ENCODE data around the gene PTPRD. TPM values are rescaled to one million over a fixed set of nuclear protein-coding genes. Genes with fewer than 3 reads are reported as not detected.

PTPRD gene
- total RNA-seq, 4 donors from 2014 or later = 19.6 to 78.9 (median 45.6) TPM

DNA sequence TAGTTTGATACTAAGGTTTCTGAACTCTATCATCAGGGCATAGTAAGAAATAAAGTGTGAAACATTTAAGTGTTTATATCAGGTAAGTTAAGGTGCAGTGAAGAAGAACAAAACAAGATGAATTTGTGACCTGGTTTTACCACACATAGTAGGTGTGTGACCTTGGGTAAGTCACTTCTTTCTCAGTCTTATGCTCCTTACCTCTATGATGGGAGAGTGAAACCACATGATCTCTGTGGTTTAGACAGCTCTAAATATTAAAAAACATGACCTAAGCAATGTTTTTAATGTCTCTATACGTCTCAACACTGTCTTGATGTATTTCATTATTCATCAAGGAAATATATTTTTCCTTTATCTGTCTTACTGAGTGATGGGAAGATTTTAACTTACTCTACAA is 2183.6 kb downstream of the PTPRD start:
- Histone ChIP-seq H3K4me1 (no peaks in the 10 kb centered on the region), H3K27ac (no peak overlapping the region), H3K27me3 (no peaks in the 10 kb centered on the region), H3K36me3 (no peaks in the 10 kb centered on the region), H3K9me3 (no peaks in the 10 kb centered on the region), H3K4me3 (replicated peaks in 1 of 3) (no peak overlapping the region)
- WGBS, 2 donors = 91 to 93% methylated on average over 1 of the region's 1 CpG
- no peak for DNase-seq
- intact Hi-C loops (cut with DNase I) = no loop called here
- TF ChIP-seq, protein P1, sequence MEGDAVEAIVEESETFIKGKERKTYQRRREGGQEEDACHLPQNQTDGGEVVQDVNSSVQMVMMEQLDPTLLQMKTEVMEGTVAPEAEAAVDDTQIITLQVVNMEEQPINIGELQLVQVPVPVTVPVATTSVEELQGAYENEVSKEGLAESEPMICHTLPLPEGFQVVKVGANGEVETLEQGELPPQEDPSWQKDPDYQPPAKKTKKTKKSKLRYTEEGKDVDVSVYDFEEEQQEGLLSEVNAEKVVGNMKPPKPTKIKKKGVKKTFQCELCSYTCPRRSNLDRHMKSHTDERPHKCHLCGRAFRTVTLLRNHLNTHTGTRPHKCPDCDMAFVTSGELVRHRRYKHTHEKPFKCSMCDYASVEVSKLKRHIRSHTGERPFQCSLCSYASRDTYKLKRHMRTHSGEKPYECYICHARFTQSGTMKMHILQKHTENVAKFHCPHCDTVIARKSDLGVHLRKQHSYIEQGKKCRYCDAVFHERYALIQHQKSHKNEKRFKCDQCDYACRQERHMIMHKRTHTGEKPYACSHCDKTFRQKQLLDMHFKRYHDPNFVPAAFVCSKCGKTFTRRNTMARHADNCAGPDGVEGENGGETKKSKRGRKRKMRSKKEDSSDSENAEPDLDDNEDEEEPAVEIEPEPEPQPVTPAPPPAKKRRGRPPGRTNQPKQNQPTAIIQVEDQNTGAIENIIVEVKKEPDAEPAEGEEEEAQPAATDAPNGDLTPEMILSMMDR (IDR thresholded peaks at IDR 0.05) = no peak

DNA sequence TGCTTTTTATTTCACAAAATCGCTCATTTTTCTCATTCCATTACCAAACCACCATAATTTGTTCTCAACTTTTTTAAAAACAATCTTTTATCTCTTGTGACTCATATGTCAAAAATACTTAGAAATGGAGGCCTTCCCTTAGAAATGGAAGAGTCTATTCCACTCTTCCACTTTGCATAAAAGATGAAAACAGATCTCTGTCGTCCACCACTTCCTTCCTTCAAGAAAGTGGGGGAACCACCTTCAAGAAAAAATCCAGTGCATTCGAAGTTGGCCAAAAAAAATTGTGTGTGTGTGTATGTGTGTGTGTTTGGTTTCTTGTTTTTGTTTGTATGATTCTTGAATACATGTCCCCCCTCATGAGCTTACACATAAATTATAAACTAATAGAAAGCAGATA is 2184.4 kb downstream of the PTPRD start:
- no peak for DNase-seq
- no peak for TF ChIP-seq POLR2A (IDR thresholded peaks at IDR 0.05)
- TF ChIP-seq, protein P1 (IDR thresholded peaks at IDR 0.05) = no peak
- intact Hi-C loops (cut with DNase I) = no loop called here
- Histone ChIP-seq H3K36me3 (no peaks in the 10 kb centered on the region), H3K9me3 (no peaks in the 10 kb centered on the region), H3K4me3 (replicated peaks in 1 of 3) (no peak overlapping the region), H3K27me3 (no peaks in the 10 kb centered on the region), H3K4me1 (no peaks in the 10 kb centered on the region), H3K27ac (no peak overlapping the region)
- 79 to 81% methylated on average over 3 of the region's 3 CpGs for WGBS, 2 donors

DNA sequence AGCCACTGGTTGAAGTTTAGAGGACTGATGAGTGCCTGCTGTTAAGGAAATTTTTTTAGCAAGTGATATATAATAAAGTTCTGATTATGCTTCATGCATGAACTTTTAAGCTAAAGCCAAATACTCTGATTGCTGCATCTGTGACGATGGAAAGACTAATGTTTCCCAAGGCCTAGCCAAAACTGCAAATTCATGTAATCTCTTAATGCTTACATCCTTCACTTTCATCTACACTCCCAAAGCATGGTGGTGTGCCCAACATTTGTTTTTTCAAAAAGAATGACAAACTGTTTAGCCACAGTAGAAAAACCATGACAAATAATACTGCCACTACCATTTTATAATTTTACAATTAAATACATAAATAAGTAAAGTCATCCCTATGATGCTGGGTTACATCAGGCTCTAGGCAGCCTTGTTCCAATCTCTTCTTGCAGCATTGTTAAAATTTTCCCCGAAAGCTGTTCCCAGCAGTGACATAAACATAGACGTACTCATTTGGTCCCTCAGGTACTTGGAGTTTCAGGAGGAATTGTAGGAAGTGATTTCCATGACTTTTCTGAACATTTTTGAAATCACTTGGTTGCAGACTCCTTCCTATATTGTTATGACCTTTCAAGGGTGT is 2187.9 kb downstream of the PTPRD start:
- DNase-seq = no peak
- intact Hi-C loops (cut with DNase I) = no loop called here
- Histone ChIP-seq H3K27ac (no peak overlapping the region), H3K4me3 (replicated peaks in 1 of 3) (no peak overlapping the region), H3K9me3 (no peaks in the 10 kb centered on the region), H3K4me1 (no peaks in the 10 kb centered on the region), H3K36me3 (no peaks in the 10 kb centered on the region), H3K27me3 (no peaks in the 10 kb centered on the region)
- no peak for TF ChIP-seq POLR2A (IDR thresholded peaks at IDR 0.05)
- TF ChIP-seq, protein P1 (IDR thresholded peaks at IDR 0.05) = no peak
- 80 to 84% methylated on average over 3 of the region's 3 CpGs for WGBS, 2 donors

DNA sequence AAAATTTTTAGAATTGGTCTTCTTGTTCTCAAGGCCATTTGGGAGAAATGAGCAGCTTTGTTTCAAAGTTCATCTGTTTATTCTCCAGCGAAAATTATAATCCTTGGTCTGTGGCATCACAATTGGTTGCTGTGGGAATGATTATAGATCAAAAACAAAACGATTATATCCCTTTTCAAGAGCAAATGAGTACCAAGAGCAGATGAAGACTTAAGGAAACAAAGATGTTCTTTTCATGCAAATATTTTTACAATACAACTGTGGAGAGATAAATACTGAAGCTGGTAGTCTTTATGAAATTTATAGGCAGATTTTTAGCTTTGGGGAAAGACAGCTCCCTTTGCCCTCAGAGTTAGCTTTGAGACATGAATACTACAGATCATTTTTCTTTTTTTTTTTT is 2192.4 kb downstream of the PTPRD start:
- no peak overlapping the region for H3K4me3 ChIP-seq (replicated peaks in 1 of 3)
- TF ChIP-seq, protein P1 (IDR thresholded peaks at IDR 0.05) = no peak
- TF ChIP-seq POLR2A (IDR thresholded peaks at IDR 0.05) = no peak
- no peak overlapping the region for H3K27ac ChIP-seq
- no peak for DNase-seq
- H3K9me3 ChIP-seq = no peaks in the 10 kb centered on the region
- H3K27me3 ChIP-seq = no peaks in the 10 kb centered on the region
- H3K4me1 ChIP-seq = no peaks in the 10 kb centered on the region
- no peaks in the 10 kb centered on the region for H3K36me3 ChIP-seq
- 36 to 76% methylated on average over 2 of the region's 2 CpGs for WGBS, 2 donors
- intact Hi-C loops (cut with DNase I) = no loop called here

DNA sequence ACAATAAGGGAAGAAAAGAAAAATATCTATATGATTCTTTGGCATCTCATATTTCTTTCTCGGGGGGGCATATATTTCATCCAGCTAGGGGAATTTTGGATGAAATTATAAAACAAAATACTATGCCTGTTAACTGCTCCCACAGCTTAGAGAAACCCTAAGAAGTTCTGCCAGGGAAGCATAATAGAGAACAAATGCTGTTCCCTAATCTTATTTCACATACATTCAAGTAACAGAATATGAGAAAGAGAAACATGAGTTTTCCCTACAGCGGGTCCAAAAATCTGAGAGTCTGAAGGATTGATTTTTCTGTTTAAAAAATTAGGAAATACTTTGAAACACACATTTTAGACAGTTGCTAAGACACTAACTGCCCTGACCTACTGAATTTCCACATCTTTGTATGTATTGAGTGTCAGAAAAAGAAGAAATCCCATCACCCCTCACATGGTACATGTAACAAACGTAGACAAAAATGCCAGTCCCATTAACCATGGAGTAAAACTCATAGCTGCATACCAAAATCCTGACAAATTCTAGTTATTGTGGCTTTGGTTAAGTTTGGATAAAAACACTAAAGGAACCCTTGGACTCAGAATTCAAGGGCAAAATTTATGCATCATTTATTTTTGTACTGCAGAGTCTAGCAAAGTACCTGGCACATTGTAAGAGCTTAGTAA is 2193.1 kb downstream of the PTPRD start:
- H3K36me3 ChIP-seq = no peaks in the 10 kb centered on the region
- WGBS, 2 donors = 82 to 83% methylated on average over 3 of the region's 3 CpGs
- TF ChIP-seq, protein P1 (IDR thresholded peaks at IDR 0.05) = no peak
- no peak for TF ChIP-seq POLR2A (IDR thresholded peaks at IDR 0.05)
- no peaks in the 10 kb centered on the region for H3K27me3 ChIP-seq
- H3K9me3 ChIP-seq = no peaks in the 10 kb centered on the region
- no peak overlapping the region for H3K27ac ChIP-seq
- intact Hi-C loops (cut with DNase I) = no loop called here
- no peaks in the 10 kb centered on the region for H3K4me1 ChIP-seq
- no peak for DNase-seq
- H3K4me3 ChIP-seq (replicated peaks in 1 of 3) = no peak overlapping the region

Measured in thyroid gland (tissue), 4 donors.